Peyer's patch (tissue), 4 donors: ENCODE data around the gene NKD1.

Experiments used
- CTCF ChIP-seq, 6 experiments: fragments of 450-650 bp in 4 of 6; fragments of 200-600 bp in 2 of 6; sonication (generic) in 1 of 6; IDR thresholded peaks; one replicate each; pipeline ENCODE4 v1.5.1; 2017 to 2019; ENCODE audit warnings: antibody characterized with exemption in 6 of 6, mild to moderate bottlenecking in 3 of 6, moderate library complexity in 1 of 6
- POLR2A ChIP-seq, 2 donors: fragments of 450-650 bp; IDR thresholded peaks; one replicate each; pipeline ENCODE4 v1.5.1; 2017; ENCODE audit warnings: antibody characterized with exemption in 2 of 2, mild to moderate bottlenecking in 2 of 2, moderate library complexity in 2 of 2

GRCh38 chr16:50667497-50668367, 119.5 kb downstream of the NKD1 start:
- TF ChIP-seq CTCF (IDR thresholded peaks at IDR 0.05) (no peak), POLR2A (IDR thresholded peaks at IDR 0.05) (no peak)
